GM12878 (cell line): Measurements from ENCODE around the gene CTRB2. TPM values are rescaled to one million over a fixed set of nuclear protein-coding genes. Genes with fewer than 3 reads are reported as not detected.
A peak's percentile ranks its signal among the peaks of the same experiment; 100 is the strongest.

Experiments used
- ATAC-seq: fragments of 200-7000 bp; cut with Tn5 transposase; 3 replicates; pipeline ENCODE4 v1.9.1; 2020; ENCODE audit warnings: mild to moderate bottlenecking, moderate library complexity
- BruUV-seq: library from RNA; stranded (reverse); fragments of 400-500 nt; replicated peaks from 2 replicates; lab custom pipeline; 2021; lab: Mats Ljungman, UMichigan
- CTCF ChIA-PET: fragments of 300-600 bp; sonication (Branson Sonifier 250); formaldehyde crosslinking; extraction: SDS; loops from one replicate; lab custom pipeline; 2021; ENCODE audit warnings: inconsistent platforms; lab: Yijun Ruan, JAX
- POLR2A ChIA-PET: fragments of 350-600 bp; formaldehyde crosslinking; extraction: SDS; loops from one replicate; lab custom pipeline; 2021; ENCODE audit warnings: inconsistent platforms; lab: Charles Lee
- RAD21 ChIA-PET: fragments of 300-600 bp; sonication (Branson Sonifier 250); formaldehyde crosslinking; loops from one replicate; lab custom pipeline; 2023; ENCODE audit warnings: antibody characterized with exemption; ENCODE audit not compliant: unreplicated experiment; lab: Charles Lee
- SMC1A ChIA-PET: fragments of 300-600 bp; sonication (Branson Sonifier 250); formaldehyde crosslinking; loops from one replicate; lab custom pipeline; 2023; ENCODE audit not compliant: unreplicated experiment, uncharacterized antibody; lab: Charles Lee
- DNase-seq: peaks from one replicate; pipeline ENCODE4 v3.0.0-alpha.2; 2011; ENCODE audit warnings: low read depth, low spot score
- FAIRE-seq: peaks from 3 replicates; lab custom pipeline; 2011; peaks lifted over from hg19 to GRCh38; lab: Jason Lieb, UNC
- H2AFZ ChIP-seq: 2 replicates; pipeline ENCODE4 v1.6.0; 2011; ENCODE audit warnings: low read depth, low read length, control low read depth; ENCODE audit not compliant: control insufficient read depth
- H3K27ac ChIP-seq: 2 replicates; pipeline ENCODE4 v1.5.1; 2011; ENCODE audit warnings: control low read depth; ENCODE audit not compliant: control insufficient read depth, insufficient read depth
- H3K27me3 ChIP-seq, 2 experiments: replicated peaks in 1 of 2; 2 replicates each; pipeline versions ENCODE4 v1.6.0 to v1.6.1; 2011; ENCODE audit warnings: low read length in 1 of 2; ENCODE audit not compliant: control insufficient read depth in 2 of 2, insufficient read depth in 2 of 2
- H3K36me3 ChIP-seq, 2 experiments: 2 replicates each; pipeline ENCODE4 v1.5.1; 2011; ENCODE audit warnings: low read length in 1 of 2; ENCODE audit not compliant: control insufficient read depth in 2 of 2, insufficient read depth in 2 of 2
- H3K4me1 ChIP-seq: 2 replicates; pipeline ENCODE4 v1.6.1; 2011; ENCODE audit warnings: mild to moderate bottlenecking, low read length, moderate library complexity, mixed read lengths; ENCODE audit not compliant: control insufficient read depth, insufficient read depth
- H3K4me2 ChIP-seq: 2 replicates; pipeline ENCODE4 v1.6.0; 2011; ENCODE audit warnings: control low read depth; ENCODE audit not compliant: control insufficient read depth, insufficient read depth
- H3K4me3 ChIP-seq: fragments of 200-600 bp; sonication (generic); 2 replicates; pipeline ENCODE4 v1.5.1; 2016
- H3K79me2 ChIP-seq: 2 replicates; pipeline ENCODE4 v1.6.0; 2011; ENCODE audit warnings: low read length; ENCODE audit not compliant: control insufficient read depth, insufficient read depth
- H3K9ac ChIP-seq: 2 replicates; pipeline ENCODE4 v1.8.0; 2011; ENCODE audit warnings: low read length, control low read depth, mixed read lengths; ENCODE audit not compliant: control insufficient read depth, insufficient read depth
- H3K9me3 ChIP-seq: replicated peaks from 3 replicates; pipeline ENCODE4 v1.5.1; 2011; ENCODE audit warnings: mild to moderate bottlenecking, low read length; ENCODE audit not compliant: control insufficient read depth, insufficient read depth
- H4K20me1 ChIP-seq: 2 replicates; pipeline ENCODE4 v1.6.0; 2011; ENCODE audit not compliant: control insufficient read depth, insufficient read depth
- BACH1 ChIP-seq: fragments of 450-650 bp; IDR thresholded peaks from 2 replicates; pipeline ENCODE4 v1.6.1; 2017; ENCODE audit warnings: mild to moderate bottlenecking, borderline replicate concordance
- BCL11A ChIP-seq: IDR thresholded peaks from 2 replicates; pipeline ENCODE4 v1.6.1; 2011; ENCODE audit warnings: low read depth, low read length
- CHD2 ChIP-seq: IDR thresholded peaks from 2 replicates; pipeline ENCODE4 v1.6.1; 2011; ENCODE audit warnings: low read depth, low read length, improper control_type of control experiment, borderline replicate concordance
- DPF2 ChIP-seq: fragments of 450-650 bp; IDR thresholded peaks from 2 replicates; pipeline ENCODE4 v1.6.1; 2017; ENCODE audit warnings: mild to moderate bottlenecking
- FOS ChIP-seq: IDR thresholded peaks from 3 replicates; pipeline ENCODE4 v1.6.1; 2011; ENCODE audit warnings: borderline replicate concordance; ENCODE audit not compliant: insufficient read length; ENCODE audit errors: extremely low read depth
- IKZF1 ChIP-seq: fragments of 450-650 bp; conservative IDR thresholded peaks from 2 replicates; pipeline ENCODE4 v1.6.1; 2017; ENCODE audit warnings: antibody characterized with exemption, mild to moderate bottlenecking
- PAX5 ChIP-seq: IDR thresholded peaks from 2 replicates; pipeline ENCODE4 v1.6.1; 2011; ENCODE audit warnings: low read depth, low read length, borderline replicate concordance
- PBX3 ChIP-seq: IDR thresholded peaks from 2 replicates; pipeline ENCODE4 v1.6.1; 2011; ENCODE audit warnings: mild to moderate bottlenecking, low read depth, low read length, moderate library complexity; ENCODE audit not compliant: insufficient replicate concordance
- RUNX3 ChIP-seq: IDR thresholded peaks from 2 replicates; pipeline ENCODE4 v1.6.1; 2012; ENCODE audit warnings: low read length, inconsistent platforms
- SUPT20H ChIP-seq: IDR thresholded peaks from 2 replicates; pipeline ENCODE4 v1.6.1; 2011; ENCODE audit warnings: low read depth, mild to moderate bottlenecking, low read length, moderate library complexity, borderline replicate concordance; ENCODE audit not compliant: control insufficient read depth
- TBL1XR1 ChIP-seq: IDR thresholded peaks from 2 replicates; pipeline ENCODE4 v1.6.1; 2012; ENCODE audit warnings: low read depth, low read length, improper control_type of control experiment
- ZNF207 ChIP-seq: fragments of 450-650 bp; IDR thresholded peaks from 2 replicates; pipeline ENCODE4 v1.6.1; 2014; ENCODE audit warnings: antibody characterized with exemption, mild to moderate bottlenecking, borderline replicate concordance
- ZNF24 ChIP-seq: fragments of 450-650 bp; IDR thresholded peaks from 2 replicates; pipeline ENCODE4 v1.6.1; 2017; ENCODE audit warnings: antibody characterized with exemption, mild to moderate bottlenecking
- ZNF622 ChIP-seq: fragments of 450-650 bp; IDR thresholded peaks from 2 replicates; pipeline ENCODE4 v1.6.1; 2017; ENCODE audit warnings: mild to moderate bottlenecking, inconsistent platforms
- WGBS: methylation state at CpG from one replicate; pipeline ENCODE4 v1.1.6; 2016; ENCODE audit warnings: low lambda C conversion rate; ENCODE audit not compliant: insufficient replicate concordance, insufficient coverage; ENCODE audit errors: missing lambda C conversion rate; 5-methylcytosine and 5-hydroxymethylcytosine counted together
- in situ Hi-C: fragments of 300-500 bp; cut with MboI; formaldehyde crosslinking; loops from 9 replicates; pipeline ENCODE4 v1.14.3; 2018; ENCODE audit warnings: mixed read lengths
- intact Hi-C: fragments of 100-400 bp; cut with micrococcal nuclease; formaldehyde crosslinking; loops from one replicate; pipeline ENCODE4 v1.14.2; 2022; ENCODE audit not compliant: unreplicated experiment
- polyA plus RNA-seq, 11 experiments: library from polyadenylated mRNA; depleted of rRNA in 4 of 11; unstranded in 6 of 11; stranded (reverse) in 5 of 11; fragments of >200 nt; fragmentation: Nextera tagmentation in 4 of 11; fragmentation: Illumina TruSeq in 1 of 11; extraction: Ambion mirVana in 4 of 11; extraction: Trizol in 1 of 11; gene quantifications; 1 replicate in 1 of 11; 2 replicates in 10 of 11; pipeline versions ENCODE4 v1.2.1 to v1.2.3, GENCODE V29; 2011 to 2016; ENCODE audit warnings: inconsistent platforms in 2 of 11, missing spikeins in 2 of 11, low read depth in 1 of 11
- total RNA-seq, 4 experiments: library from RNA; depleted of rRNA in 3 of 4; stranded (reverse); fragments of >200 nt in 3 of 4; fragmentation: Illumina TruSeq in 1 of 4; extraction: Trizol in 1 of 4; gene quantifications; 2 replicates each; pipeline versions ENCODE4 v1.2.1 to v1.2.3, GENCODE V29; 2013 to 2021
- TF ChIP-seq, protein P1 (sequence below): fragments of 450-650 bp; IDR thresholded peaks from 2 replicates; pipeline ENCODE4 v1.6.1; 2014; ENCODE audit warnings: mild to moderate bottlenecking
- TF ChIP-seq, protein P2 (sequence below): fragments of 450-650 bp; IDR thresholded peaks from 2 replicates; pipeline ENCODE4 v1.6.1; 2017; ENCODE audit warnings: mild to moderate bottlenecking
- TF ChIP-seq, protein P3 (sequence below): fragments of 450-650 bp; IDR thresholded peaks from 2 replicates; pipeline ENCODE4 v1.6.1; 2016; ENCODE audit warnings: mild to moderate bottlenecking

Gene CTRB2
- total and polyA plus RNA-seq, 10 of the 15 experiments (the other 5 are each of a cell fraction or from before 2014, with no cell fraction given): 9.4 TPM; not detected in 9

DNA sequence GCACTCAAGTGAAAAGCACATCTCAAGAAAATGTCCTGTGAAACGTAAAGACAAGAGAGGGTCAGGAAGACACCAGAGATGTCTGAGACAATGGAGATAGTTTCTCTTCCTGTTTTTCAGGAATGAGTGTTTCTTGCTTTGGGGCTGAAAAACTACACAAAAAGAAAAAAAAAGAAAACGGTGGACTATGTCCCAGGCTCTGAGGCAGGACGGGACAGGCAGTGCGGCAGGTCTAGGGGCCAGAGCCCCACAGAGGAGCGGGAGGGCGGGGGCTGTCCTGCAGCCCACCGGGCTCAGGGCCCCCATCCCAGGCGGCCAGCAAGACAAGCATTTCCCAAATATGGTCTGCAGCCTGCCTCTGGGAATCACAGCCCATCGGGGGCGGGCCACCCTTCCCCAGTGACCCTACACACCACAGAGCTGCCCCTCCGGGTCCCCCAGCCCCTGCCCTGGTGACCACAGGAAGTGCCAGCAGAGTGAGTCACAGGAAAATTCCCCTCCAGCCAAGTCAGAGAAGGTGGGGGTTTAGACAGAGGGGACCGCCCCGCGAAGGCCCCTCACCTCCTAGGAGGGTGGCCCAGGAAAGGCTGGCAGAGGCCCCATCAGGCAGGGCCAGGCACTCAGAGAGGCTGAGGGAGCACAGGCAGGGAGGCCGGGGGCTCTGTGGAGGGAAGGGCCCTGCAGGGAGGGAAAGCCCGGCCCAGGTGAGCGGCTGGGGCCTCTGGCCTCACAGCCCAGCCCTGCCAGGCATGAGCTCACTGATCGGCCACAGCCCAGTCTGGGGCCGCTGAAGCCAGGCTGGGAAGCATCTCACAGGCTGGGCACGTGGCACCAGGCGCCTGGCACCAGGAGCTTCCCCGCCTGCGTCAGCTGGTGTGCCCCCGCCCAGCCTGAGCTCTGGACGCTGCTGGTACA lies 38.1 kb upstream of the CTRB2 start:
- Histone ChIP-seq H2AFZ (no peak overlapping the region; the same call in 1 of the 2 replicates), H3K9me3 (no peaks in the 10 kb centered on the region), H3K4me2 (peak overlapping the region; percentile 61), H4K20me1 (peaks cover 6% of the 10 kb centered on the region; the same call in 1 of the 2 replicates), H3K9ac (no peak overlapping the region; the same call in 1 of the 2 replicates), H3K27ac (peak overlapping the region; percentile 51; the same call in 1 of the 2 replicates), H3K79me2 (no peaks in the 10 kb centered on the region; the same call in 1 of the 2 replicates), H3K4me3 (no peak overlapping the region), H3K4me1 (peaks cover 19% of the 10 kb centered on the region), H3K27me3 (no peaks in the 10 kb centered on the region), H3K36me3 (peaks cover 0 to 1% of the 10 kb centered on the region in 2 experiments; a peak in 1 of 4 replicates)
- BruUV-seq: no TSS peak
- RAD21 ChIA-PET: interaction anchor here (0.8 to 2.5 kb wide), 8 partner anchors 9 to 140 kb away, joined by 3 to 13 read pairs (median 4); no protein-coding TSS in a partner anchor
- FAIRE-seq (peak; percentile 7), DNase-seq (no peak), ATAC-seq (peak; percentile 81)
- POLR2A ChIA-PET: interaction anchor here (0.5 to 1.5 kb wide), 4 partner anchors 37 to 273 kb away, joined by 3 to 13 read pairs (median 4); no protein-coding TSS in a partner anchor
- SMC1A ChIA-PET: interaction anchor here (0.7 to 2.4 kb wide), 5 partner anchors 9 to 140 kb away, joined by 3 to 9 read pairs (median 4); no protein-coding TSS in a partner anchor
- in situ Hi-C loops: no loop called here
- intact Hi-C loops: no loop called here
- CTCF ChIA-PET: interaction anchor here (1.0 to 1.6 kb wide), 4 partner anchors 11 to 136 kb away, joined by 4 to 6 read pairs (median 5); no protein-coding TSS in a partner anchor
- WGBS: 46% methylated on average over 25 of the region's 25 CpGs
- TF ChIP-seq ZNF24: no peak
- TF ChIP-seq PBX3: no peak
- no peak for TF ChIP-seq FOS
- TF ChIP-seq SUPT20H: no peak
- TF ChIP-seq IKZF1: peak; percentile 58; the same call in 1 of the 2 replicates
- TF ChIP-seq, protein P1, sequence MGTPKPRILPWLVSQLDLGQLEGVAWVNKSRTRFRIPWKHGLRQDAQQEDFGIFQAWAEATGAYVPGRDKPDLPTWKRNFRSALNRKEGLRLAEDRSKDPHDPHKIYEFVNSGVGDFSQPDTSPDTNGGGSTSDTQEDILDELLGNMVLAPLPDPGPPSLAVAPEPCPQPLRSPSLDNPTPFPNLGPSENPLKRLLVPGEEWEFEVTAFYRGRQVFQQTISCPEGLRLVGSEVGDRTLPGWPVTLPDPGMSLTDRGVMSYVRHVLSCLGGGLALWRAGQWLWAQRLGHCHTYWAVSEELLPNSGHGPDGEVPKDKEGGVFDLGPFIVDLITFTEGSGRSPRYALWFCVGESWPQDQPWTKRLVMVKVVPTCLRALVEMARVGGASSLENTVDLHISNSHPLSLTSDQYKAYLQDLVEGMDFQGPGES: no peak
- TF ChIP-seq ZNF207: no peak
- no peak for TF ChIP-seq TBL1XR1
- TF ChIP-seq PAX5: no peak
- TF ChIP-seq CHD2: no peak
- peak; percentile 69 for TF ChIP-seq RUNX3
- TF ChIP-seq, protein P2, sequence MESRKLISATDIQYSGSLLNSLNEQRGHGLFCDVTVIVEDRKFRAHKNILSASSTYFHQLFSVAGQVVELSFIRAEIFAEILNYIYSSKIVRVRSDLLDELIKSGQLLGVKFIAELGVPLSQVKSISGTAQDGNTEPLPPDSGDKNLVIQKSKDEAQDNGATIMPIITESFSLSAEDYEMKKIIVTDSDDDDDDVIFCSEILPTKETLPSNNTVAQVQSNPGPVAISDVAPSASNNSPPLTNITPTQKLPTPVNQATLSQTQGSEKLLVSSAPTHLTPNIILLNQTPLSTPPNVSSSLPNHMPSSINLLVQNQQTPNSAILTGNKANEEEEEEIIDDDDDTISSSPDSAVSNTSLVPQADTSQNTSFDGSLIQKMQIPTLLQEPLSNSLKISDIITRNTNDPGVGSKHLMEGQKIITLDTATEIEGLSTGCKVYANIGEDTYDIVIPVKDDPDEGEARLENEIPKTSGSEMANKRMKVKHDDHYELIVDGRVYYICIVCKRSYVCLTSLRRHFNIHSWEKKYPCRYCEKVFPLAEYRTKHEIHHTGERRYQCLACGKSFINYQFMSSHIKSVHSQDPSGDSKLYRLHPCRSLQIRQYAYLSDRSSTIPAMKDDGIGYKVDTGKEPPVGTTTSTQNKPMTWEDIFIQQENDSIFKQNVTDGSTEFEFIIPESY: no peak
- TF ChIP-seq, protein P3, sequence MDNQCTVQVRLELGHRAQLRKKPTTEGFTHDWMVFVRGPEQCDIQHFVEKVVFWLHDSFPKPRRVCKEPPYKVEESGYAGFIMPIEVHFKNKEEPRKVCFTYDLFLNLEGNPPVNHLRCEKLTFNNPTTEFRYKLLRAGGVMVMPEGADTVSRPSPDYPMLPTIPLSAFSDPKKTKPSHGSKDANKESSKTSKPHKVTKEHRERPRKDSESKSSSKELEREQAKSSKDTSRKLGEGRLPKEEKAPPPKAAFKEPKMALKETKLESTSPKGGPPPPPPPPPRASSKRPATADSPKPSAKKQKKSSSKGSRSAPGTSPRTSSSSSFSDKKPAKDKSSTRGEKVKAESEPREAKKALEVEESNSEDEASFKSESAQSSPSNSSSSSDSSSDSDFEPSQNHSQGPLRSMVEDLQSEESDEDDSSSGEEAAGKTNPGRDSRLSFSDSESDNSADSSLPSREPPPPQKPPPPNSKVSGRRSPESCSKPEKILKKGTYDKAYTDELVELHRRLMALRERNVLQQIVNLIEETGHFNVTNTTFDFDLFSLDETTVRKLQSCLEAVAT: no peak
- TF ChIP-seq BACH1: no peak
- TF ChIP-seq ZNF622: no peak
- no peak for TF ChIP-seq BCL11A
- TF ChIP-seq DPF2: peak; percentile 94
